HG02938 (cell line): ENCODE data around the gene TSPY4.
"Not testable (repeated sequence)": the region's sequence is repeated elsewhere in the genome, so short reads cannot be mapped to it uniquely, and the experiment has no call there.

Experiments used
- ATAC-seq: cut with Tn5 transposase; IDR thresholded peaks from one replicate; pipeline ENCODE4 v1.9.1; 2021; ENCODE audit warnings: mild to moderate bottlenecking, moderate library complexity; ENCODE audit not compliant: unreplicated experiment

TSPY4 gene, protein sequence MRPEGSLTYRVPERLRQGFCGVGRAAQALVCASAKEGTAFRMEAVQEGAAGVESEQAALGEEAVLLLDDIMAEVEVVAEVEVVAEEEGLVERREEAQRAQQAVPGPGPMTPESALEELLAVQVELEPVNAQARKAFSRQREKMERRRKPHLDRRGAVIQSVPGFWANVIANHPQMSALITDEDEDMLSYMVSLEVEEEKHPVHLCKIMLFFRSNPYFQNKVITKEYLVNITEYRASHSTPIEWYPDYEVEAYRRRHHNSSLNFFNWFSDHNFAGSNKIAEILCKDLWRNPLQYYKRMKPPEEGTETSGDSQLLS

DNA sequence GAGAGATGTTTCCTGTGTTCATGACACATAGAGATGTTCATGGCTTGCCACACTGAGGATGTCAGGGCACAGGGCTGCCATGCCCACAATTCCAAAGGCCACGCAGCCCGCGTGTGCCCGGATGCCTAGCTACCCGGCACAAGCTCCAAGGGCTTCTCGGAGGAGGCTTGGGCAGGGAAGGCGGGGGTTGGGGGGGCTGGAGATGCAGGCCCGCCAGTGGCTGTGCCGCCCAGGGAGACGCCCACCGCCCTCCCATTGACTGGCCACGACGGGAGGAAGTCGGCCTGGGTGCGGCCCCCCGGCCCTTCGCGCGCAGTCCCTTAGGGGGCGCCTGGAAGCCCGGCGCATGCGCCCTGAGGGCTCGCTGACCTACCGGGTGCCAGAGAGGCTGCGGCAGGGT is at the start of gene TSPY4:
TSS of gene TSPY4 (plus strand) at position 301 of the 400 bp plus-strand sequence. CDS start at position 347, 46 bp downstream.
- not testable (repeated sequence) for ATAC-seq

DNA sequence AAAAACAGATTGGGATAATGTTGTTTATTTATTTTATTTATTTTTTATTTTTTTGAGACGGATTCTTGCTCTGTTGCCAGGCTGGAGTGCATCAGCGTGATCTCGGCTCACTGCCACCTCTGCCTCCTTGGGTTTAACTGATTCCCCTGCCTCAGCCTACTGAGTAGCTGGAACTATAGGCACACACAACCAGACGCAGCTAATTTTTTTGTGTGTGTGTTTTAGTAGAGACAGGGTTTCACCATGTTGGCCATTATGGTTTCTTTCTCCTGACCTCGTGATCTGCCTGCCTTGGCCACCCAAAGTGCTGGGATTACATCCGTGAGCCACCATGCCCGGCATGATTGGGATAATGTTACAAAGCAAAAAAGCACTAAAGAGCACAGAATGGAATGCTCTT is 16.3 kb upstream of the TSPY4 start:
- ATAC-seq: no peak

DNA sequence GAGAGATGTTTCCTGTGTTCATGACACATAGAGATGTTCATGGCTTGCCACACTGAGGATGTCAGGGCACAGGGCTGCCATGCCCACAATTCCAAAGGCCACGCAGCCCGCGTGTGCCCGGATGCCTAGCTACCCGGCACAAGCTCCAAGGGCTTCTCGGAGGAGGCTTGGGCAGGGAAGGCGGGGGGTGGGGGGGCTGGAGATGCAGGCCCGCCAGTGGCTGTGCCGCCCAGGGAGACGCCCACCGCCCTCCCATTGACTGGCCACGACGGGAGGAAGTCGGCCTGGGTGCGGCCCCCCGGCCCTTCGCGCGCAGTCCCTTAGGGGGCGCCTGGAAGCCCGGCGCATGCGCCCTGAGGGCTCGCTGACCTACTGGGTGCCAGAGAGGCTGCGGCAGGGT is 20.2 kb downstream of the TSPY4 start, which contains the start of gene TSPY8:
TSS of gene TSPY8 (plus strand) at position 301 of the 400 bp plus-strand sequence. CDS start at position 347, 46 bp downstream.
- not testable (repeated sequence) for ATAC-seq
